Activated CD8-positive, alpha-beta memory T cell treated with anti-CD3 and anti-CD28 coated beads, Interleukin-2, amount 50 U/mL, for 1 hour (primary cell): Measurements from ENCODE around the gene ARSJ.
"Not testable (repeated sequence)": the region's sequence is repeated elsewhere in the genome, so short reads cannot be mapped to it uniquely, and the experiment has no call there.

Source experiments
- DNase-seq: peaks from one replicate; pipeline ENCODE4 v3.0.0-alpha.2; 2020; ENCODE audit errors: extremely low read depth

The ARSJ gene

DNA sequence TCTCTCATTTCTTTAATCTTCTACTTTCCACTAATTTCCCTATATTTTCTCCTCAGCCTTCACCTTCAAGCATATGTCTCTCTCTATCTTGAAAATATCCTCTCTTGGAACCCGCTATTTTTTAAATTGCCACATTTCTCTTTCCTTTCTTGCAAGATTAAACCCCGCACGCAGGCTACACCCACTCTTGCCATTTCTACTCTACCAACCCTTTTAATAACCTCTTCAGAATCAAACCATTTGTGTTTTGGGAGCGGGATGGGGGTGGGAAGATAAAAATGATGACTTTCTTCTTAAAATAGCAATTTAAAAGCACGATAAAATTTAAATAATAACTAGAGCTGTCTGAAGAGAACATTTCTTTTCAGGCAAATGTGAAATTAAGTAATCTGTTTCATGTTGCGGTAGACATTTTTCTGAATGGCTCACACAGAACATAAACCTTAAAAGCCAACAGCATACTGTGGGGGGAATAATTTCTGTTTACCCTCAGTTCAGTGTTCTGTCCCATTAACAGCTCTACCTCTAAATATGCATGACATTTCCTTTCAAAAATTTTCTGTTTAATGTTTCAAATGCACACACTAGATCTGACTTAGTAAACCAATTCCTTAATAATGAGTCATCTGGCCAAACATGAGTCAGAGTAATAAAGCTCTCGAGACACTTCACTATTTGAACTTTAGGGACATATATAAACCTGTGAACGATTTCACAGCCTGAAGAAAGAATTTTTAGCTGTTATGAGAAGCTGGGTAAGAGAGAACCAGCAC lies 20.5 kb downstream of the ARSJ start:
- DNase-seq: no peak

DNA sequence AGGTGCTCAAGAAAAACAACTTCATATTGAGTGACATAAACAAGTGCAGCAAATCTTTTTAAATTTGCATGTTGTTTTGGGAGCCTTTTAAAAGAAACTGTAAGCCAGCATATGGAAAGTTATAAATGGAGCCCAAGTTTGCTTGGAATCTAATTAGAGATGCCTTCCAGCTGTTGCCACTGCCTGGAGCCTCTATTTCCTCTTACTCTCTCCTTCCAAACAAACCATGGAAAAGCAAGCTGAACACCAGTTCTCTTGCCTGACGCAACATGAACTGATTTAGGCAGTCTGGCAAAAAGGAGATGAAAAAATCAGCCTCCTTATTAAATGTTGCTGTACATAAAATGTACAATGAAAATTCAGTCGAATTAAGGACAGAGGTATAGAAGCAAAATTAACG lies 21.5 kb downstream of the ARSJ start:
- no peak for DNase-seq

DNA sequence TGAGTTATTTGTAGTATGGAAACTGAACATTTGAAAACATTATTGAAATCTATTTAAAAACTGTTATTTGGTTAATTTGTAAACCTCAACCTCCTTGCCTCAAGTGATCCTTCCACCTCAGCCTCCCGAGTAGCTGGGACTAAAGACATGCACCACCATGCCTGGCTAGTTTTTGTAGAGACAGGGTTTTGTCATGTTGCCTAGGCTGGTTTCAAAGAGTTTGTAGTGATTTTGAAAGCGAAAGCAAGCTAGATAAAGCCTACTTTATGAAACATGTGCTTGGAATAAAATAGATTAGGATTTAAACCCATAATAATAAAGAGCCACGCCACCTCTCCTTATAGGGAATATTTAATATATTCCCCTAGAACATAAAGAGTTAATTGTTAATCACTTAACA lies 23.5 kb downstream of the ARSJ start:
- no peak for DNase-seq

DNA sequence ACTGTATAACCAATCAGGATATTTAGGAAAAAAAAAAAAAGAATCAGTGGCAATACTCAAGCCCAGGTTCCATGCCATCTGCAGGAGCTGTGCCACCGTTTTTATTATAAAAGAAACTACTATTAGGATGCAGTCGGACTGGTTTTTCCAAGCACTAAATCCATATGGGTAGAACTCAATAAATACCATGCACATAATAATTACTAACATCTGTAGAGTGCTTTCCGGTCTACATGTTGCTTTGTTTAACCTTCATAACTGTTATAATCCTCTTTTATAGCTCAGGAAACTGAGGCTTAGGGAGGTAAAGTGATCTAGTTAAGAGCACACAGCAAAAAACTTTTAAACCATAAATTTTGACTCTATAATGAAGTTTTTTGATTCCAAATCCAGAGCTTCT lies 24.0 kb downstream of the ARSJ start:
- no peak for DNase-seq

DNA sequence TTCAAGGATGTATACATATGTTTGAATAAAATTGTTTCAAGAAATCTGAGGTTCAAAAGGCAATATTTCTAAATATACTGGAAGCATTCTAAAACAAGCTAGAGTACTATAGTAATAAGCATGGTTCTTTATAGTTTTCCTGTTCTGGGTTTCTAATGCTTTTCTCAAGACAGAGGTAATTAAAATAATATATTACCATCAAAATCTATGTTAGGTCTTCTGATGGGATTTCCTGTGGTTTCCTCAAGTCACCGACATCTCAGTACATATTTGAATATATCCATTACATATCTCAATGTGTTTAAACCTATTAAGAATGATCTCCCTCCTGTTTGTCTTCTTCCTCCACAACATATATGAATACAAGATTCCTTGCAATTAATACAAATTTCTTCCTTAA lies 25.6 kb downstream of the ARSJ start:
- DNase-seq: no peak

DNA sequence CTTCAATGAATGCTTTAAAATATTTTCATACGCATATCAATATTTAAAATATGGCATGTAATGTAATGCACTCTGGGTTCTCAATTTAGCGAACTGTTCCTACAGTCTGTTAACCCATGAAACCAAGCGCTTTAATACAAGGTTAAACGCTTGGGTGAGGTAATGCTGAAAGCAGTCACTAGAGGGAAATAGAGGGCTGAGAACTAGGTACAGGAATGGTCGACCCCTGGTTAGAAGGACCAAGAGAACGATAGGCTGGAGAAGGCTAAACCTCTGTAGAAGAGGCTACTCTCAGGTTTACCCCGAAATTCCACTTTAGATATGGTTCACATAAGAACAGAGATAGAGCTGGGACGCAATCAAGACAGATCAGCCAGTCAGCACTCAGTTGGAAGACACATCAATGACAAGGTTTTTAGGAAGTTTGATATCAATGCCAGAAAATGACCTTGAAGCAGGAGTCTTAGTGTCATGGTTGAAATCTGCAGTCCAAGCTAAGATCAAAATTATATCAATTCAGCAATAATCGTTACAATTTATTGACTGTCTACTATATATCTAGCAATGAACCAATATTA lies 26.9 kb downstream of the ARSJ start:
- peak; percentile 0 for DNase-seq

DNA sequence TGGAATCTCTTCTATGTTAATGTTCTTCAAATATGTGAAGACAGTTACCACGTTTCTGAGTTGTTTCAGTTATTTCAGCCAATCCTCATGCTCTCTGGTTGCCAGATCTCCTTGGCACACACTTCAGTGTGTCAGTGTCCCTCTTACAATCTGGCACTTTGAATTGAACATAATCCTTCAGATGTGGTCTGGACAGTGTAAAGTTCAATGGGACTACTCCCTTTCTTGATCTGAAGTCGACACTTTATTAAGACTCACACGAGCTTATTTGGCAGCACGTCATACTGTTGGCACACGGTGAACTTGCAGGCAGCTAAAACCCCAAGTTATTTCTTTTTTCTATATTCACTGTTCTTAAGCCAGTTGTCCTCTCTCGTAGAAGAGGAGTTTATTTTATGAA lies 28.2 kb downstream of the ARSJ start:
- no peak for DNase-seq

DNA sequence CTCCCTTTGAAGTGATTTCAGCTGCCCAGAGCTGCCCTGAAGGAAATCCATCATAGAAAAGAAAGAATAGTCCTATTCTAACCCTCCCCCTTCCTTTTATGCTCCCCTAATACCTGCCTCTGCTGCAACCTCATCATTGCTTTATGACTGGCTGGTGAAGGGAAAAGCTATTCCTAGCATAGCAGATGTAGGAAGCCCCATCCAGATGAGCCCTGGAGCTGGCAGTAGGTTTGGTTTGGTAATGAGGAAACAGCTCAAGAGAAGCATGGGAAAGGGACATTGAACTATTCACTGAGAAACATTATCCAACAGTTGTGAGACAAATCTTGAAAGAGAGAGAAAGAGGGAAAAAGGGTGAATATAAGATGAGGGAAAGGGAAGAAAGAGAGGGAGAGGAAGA lies 29.2 kb downstream of the ARSJ start:
- no peak for DNase-seq

DNA sequence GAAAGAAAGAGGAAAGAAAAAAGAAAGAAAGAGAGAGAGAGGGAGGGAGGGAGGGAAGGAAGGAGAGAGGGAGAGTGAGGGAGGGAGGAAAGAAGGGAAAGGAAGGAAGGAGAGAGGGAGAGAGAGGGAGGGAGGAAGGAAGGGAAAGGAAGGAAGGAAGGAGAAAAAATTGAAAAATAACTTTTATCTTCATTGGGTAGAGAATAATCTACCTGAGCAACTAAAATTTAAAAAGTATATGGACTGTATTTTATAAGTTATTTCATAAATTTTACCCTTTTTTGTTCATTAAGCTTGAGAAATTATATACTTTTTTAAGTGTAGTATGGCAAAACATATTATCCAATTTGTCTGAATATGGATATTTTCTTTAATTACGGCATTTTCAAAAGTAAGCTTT lies 32.0 kb downstream of the ARSJ start:
- no peak for DNase-seq

DNA sequence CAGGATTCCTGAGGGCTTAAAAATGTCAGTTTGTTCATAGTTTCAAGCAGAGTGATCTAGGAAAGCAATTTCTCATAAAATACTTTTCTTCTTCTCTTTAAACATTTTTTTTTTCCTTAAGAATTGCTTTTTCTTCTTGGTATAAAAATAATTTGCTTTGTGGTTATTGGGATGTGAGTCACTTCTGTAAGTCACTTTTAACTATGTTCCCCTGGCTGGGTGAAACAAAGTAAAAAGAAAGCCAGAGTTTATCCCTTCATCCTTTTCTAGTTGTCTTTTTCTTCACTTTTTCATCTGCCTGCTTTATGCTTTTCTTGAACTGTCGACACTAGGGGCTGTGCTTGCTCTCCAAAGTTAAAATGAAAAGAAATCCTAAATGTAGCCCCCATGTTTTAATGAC lies 33.5 kb downstream of the ARSJ start:
- DNase-seq: no peak

DNA sequence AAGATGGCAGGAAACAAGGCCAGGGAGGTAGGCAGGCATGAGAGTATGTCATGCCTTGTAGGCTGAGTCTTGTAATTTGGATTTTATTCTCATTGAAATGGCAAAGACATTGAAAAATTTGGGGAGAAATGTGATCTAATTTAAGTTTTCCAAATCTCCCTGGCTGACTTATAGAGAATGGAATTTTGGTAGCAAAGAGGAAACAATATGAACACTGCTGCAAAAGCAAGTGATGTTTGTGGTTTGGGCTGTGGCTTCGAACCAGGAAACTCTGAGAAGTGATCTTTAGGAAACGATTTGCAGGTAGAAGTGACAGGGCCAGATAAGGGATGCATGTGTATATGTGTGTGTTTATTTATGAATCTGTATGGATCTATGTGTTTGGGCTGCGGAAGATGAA lies 35.6 kb downstream of the ARSJ start:
- no peak for DNase-seq

DNA sequence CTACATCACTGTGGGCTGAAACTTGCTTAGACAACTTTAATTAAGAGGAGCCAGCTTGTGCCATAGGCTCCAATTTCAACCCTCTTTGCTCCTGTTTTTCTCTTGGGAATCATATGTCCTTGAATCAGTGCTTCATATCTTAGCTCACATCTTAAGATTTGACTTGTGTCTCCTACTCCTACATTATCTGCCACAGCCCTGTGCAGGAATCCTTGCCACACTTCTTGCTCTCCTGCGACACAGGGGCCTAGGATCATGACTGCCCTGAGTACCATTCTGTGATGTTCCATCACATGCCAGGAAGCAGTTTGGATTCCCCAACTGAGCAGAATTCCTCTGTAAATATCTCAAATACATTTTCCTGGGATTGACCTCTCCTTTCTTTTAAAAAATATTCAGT lies 36.4 kb downstream of the ARSJ start:
- DNase-seq: no peak

DNA sequence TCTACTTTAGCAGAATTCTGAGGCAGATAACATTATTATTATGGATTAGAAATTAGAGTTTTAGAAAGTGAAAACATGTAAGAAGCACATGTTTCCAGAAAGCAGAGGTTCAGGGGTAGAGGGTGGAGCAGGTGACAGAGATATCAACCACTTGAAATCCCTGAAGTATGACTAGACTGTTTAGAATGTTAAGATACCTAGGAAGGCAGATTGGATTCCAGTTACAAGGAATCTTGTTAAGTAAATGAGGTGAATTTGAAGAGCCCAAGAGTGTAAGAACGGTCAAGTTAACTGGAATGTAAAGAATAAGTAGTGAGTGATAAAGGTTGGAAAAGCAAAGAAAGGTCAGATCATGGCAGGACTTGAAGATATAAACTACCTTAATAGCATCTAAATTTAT lies 37.6 kb downstream of the ARSJ start:
- DNase-seq: no peak

DNA sequence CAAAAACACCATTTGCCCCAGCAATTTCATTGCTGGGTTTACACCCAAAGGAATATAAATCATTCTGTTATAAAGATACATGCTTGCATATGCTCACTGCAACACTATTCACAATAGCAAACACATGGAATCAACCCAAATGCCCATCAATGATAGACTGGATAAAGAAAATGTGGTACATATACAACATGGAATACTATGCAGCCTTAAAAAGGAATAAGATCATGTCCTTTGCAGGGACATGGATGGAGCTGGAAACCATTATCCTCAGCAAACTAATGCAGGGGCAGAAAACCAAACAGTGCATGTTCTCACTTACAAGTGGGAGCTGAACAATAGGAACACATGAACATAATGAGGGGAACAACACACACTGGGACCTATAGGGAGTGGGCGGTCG lies 39.3 kb downstream of the ARSJ start:
- DNase-seq: not testable (repeated sequence)

DNA sequence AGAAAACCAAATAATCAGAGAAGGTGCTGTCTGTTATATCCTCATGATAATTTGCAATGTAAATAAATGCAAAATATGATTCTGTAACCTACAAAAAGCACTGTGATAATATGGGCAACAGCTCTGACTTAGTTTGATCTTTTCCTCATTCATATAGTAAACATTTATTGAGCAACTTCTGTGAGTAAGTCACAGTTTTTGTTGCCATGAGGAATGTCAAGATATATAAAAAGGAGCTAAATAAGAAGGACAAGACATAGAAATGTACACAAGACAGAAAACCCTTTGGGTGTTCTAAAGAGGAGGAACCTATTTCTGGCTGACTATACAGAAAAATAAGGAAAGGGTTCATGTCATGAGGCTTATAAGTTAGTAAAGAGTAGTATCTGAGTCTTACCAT lies 44.3 kb downstream of the ARSJ start:
- no peak for DNase-seq

DNA sequence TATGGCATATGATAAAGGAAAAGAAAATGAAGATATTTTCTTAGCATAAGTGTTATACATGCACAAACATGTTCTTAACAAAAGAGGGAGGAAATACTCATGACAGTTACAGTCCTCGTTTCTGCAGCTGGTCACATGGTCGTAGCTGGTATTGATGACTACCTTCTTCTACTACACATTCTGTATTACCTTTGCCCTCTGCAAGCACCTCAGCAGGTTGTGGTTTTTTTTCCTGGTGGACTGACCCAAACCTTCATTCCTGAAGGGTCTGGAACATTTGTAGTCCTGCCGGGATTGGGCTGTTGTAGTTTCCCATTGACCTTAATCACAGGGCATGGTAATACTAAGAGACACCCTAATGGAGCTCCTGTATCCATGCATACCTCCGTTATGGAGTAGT lies 54.7 kb downstream of the ARSJ start:
- DNase-seq: not testable (repeated sequence)

DNA sequence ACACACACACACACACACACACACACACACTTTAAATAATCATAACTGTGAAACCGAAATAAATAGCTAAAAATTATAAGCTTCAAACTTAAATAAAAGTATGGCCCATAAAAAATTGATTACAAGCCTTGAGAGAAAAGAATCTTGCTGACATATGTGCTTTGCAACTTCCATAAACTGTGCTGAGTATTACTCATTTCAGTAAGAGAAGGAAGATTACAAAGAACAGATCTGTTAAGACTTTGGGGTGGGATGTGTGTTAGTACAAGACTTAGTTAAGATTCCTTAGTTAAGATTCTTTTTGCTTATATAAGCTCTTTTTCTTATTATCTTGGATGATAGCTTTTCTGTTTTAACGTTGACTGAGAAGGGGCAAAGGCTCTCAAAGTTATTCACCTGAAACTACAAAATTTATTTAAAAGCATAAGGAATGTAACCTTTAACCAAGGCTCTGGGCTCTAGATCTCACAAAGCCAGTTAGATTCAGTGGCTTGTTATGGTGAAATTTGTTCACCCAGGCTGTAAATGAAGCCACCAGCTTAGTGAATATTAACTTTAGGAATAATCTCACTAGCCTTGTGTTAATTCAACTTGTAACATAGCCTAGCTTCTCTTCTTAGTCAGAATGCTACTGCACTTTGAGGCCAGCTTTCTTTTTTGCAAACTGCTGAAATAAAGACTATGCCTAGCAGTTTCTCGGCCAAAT lies 58.2 kb downstream of the ARSJ start:
- no peak for DNase-seq

DNA sequence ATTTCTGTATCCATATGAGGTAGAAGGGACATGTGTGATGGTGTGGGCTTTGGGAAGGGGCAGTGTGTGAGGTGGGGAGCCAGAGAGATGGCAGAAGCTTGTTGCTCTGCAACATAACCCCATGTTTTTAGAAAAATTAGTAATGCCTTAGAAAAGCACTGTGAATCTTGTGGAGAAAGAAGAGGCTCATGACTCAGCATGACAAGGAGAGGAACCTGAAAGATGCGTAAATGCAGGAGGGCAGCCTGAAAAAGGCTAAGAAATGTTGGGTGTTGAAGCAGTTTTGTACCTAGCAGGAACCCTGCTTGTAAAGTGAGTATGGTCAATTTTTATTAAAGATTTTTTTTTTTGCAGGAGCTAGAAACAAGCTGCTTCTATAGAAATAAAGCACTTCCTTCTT lies 59.8 kb downstream of the ARSJ start:
- no peak for DNase-seq

DNA sequence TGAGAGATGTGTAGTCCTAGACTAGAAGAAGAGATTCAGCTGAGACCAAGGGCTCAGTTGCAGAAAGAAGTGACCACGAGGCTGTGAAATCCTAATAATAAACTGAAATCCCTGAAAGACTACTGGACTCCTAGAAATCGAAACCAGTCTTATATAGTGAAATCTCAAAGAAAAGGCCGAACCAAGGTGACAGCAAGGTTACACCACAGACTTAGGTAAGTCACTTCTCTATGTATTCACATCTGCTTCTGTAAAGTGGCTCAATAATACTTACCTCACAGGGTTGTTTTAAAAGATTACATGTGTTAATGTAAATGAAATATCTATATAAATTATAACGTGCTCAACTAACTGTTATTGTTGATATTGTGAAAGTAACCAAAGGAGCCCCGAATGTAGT lies 60.3 kb downstream of the ARSJ start:
- DNase-seq: no peak

DNA sequence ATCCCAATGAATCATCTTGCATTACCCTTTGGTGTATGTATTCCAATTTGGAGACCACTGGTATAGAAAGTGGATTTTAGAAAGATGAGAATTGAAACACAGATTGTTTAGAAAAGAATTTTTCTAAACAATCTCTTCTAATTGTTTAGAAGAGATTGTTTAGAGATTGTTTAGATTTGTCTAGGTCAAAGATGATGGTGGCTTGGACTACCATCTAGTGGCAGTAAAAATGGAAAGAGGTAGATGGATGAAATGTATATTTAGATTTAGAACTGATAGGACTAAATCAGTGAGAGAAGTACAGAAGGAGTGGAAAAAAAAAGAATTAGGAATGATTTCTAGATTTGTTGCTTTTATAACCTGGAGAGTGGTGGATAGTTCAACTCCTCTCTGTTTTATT lies 70.6 kb downstream of the ARSJ start:
- DNase-seq: no peak

DNA sequence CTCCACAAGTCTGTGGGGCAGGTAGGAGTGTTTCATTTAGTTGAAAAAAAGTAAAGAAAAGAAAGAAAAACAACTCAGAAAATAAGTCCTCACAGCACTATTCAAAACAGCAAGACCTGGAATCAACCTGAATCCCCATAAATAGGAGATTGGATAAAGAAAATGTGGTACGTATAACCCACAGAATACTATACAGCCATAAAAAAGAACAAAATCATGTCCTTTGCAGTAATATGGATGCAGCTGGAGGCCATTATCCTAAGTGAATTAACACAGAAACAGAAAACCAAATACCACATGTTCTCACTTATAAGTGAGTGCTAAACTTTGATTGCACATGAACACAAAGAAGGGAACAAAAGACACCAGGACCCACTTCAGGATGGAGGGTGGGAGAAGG lies 71.9 kb downstream of the ARSJ start:
- DNase-seq: no peak

DNA sequence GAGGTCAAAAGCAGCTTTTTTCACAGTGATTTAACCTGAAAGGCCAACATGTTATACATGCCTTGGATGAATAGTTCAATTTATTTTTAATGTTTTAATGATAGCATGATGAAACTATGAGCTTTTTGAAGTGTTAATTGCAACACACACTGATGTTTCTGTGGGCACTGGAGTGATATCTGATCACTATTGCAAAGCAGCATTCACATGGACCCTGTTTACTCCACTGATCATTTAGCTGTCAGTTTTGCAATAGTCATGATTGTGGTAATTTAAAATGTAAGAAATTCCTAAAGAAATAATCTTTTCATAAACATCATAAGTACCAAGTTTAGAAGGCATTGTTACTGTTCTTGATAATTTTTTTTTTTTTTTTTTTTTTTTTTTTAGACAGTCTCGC lies 74.1 kb downstream of the ARSJ start:
- DNase-seq: no peak

DNA sequence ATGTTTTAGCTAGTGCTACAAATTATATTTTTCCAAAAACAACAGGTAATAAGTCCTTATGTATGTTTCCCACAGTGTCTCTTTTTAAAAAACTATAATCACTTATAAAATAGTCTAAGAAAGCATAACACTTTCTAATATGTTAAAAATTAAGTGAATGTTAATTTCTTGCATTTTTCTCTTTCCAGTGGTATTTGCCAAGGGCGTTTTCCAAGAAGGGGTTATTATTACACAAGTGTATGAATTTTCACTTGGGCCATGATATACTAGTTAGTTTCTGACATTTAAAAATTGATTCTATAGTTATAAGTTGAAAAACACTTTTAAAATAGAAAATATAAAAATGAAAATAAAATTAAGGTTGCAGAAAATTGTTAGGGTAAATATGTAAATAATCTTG lies 74.6 kb downstream of the ARSJ start:
- DNase-seq: no peak
